ENCODE data around the gene MTERF2. TPM values are rescaled to one million over a fixed set of nuclear protein-coding genes. Genes with fewer than 3 reads are reported as not detected.
"Not testable (repeated sequence)": the region's sequence is repeated elsewhere in the genome, so short reads cannot be mapped to it uniquely, and the experiment has no call there.

Gene MTERF2
- total RNA-seq, 2 experiments from 2014 or later, result 4.1 to 6.6 TPM

- DNase-seq, result no peak
- no peak overlapping the region for H3K27ac Mint-ChIP-seq
- H3K9me3 Mint-ChIP-seq, result no peaks in the 10 kb centered on the region
- H3K4me3 Mint-ChIP-seq, result no peak overlapping the region
- H3K27me3 Mint-ChIP-seq, result no peaks in the 10 kb centered on the region
- peaks cover 35% of the 10 kb centered on the region for H3K36me3 Mint-ChIP-seq
- H3K4me1 Mint-ChIP-seq, result no peaks in the 10 kb centered on the region
These were observed 25.9 kb upstream of the MTERF2 start for GRCh38 chr12:107012736-107013425.

GRCh38 chr12:107011519-107011918, 24.6 kb upstream of the MTERF2 start:
- no peaks in the 10 kb centered on the region for H3K27me3 Mint-ChIP-seq
- no peaks in the 10 kb centered on the region for H3K4me1 Mint-ChIP-seq
- H3K9me3 Mint-ChIP-seq, result no peaks in the 10 kb centered on the region
- no peak for DNase-seq
- no peak overlapping the region for H3K4me3 Mint-ChIP-seq
- peaks cover 25% of the 10 kb centered on the region for H3K36me3 Mint-ChIP-seq
- no peak overlapping the region for H3K27ac Mint-ChIP-seq

GRCh38 chr12:107007411-107007810, 20.5 kb upstream of the MTERF2 start:
- Mint-ChIP-seq H3K36me3 (peaks cover 30% of the 10 kb centered on the region), H3K27me3 (no peaks in the 10 kb centered on the region), H3K27ac (no peak overlapping the region), H3K4me3 (no peak overlapping the region), H3K9me3 (no peaks in the 10 kb centered on the region), H3K4me1 (no peaks in the 10 kb centered on the region)
- no peak for DNase-seq

GRCh38 chr12:107002665-107003064, 15.7 kb upstream of the MTERF2 start:
- not testable (repeated sequence) for H3K4me3 Mint-ChIP-seq, H3K9me3 Mint-ChIP-seq, H3K4me1 Mint-ChIP-seq, H3K27ac Mint-ChIP-seq, H3K27me3 Mint-ChIP-seq, DNase-seq
- H3K36me3 Mint-ChIP-seq, result peaks cover 22% of the 10 kb centered on the region

GRCh38 chr12:106999446-106999845, 12.5 kb upstream of the MTERF2 start:
- Mint-ChIP-seq H3K27me3 (no peaks in the 10 kb centered on the region), H3K27ac (no peak overlapping the region), H3K4me3 (no peak overlapping the region), H3K4me1 (no peaks in the 10 kb centered on the region), H3K9me3 (no peaks in the 10 kb centered on the region), H3K36me3 (peaks cover 29% of the 10 kb centered on the region)
- DNase-seq, result no peak

GRCh38 chr12:106997916-106998315, 11.0 kb upstream of the MTERF2 start:
- Mint-ChIP-seq H3K4me3 (no peak overlapping the region), H3K27me3 (no peaks in the 10 kb centered on the region), H3K4me1 (no peaks in the 10 kb centered on the region), H3K36me3 (peaks cover 25% of the 10 kb centered on the region), H3K9me3 (no peaks in the 10 kb centered on the region), H3K27ac (no peak overlapping the region)
- DNase-seq, result no peak

GRCh38 chr12:106996102-106996501, 9.2 kb upstream of the MTERF2 start:
- not testable (repeated sequence) for H3K9me3 Mint-ChIP-seq, H3K4me1 Mint-ChIP-seq, H3K4me3 Mint-ChIP-seq, H3K27ac Mint-ChIP-seq, DNase-seq, H3K27me3 Mint-ChIP-seq
- H3K36me3 Mint-ChIP-seq, result peaks cover 19% of the 10 kb centered on the region

GRCh38 chr12:106994579-106995220, 7.8 kb upstream of the MTERF2 start:
- no peak overlapping the region for H3K4me3 Mint-ChIP-seq
- H3K4me1 Mint-ChIP-seq, result no peaks in the 10 kb centered on the region
- no peaks in the 10 kb centered on the region for H3K27me3 Mint-ChIP-seq
- no peak overlapping the region for H3K27ac Mint-ChIP-seq
- DNase-seq, result no peak
- H3K36me3 Mint-ChIP-seq, result peaks cover 15% of the 10 kb centered on the region
- H3K9me3 Mint-ChIP-seq, result no peaks in the 10 kb centered on the region

GRCh38 chr12:106987846-106988245, 900 bp upstream of the MTERF2 start:
- H3K27me3 Mint-ChIP-seq, result no peaks in the 10 kb centered on the region
- peaks cover 30% of the 10 kb centered on the region for H3K4me1 Mint-ChIP-seq
- H3K4me3 Mint-ChIP-seq, result peak overlapping the region; percentile 89
- H3K27ac Mint-ChIP-seq, result no peak overlapping the region
- peaks cover 26% of the 10 kb centered on the region for H3K36me3 Mint-ChIP-seq
- peaks cover 14% of the 10 kb centered on the region for H3K9me3 Mint-ChIP-seq
- DNase-seq, result no peak

- Mint-ChIP-seq H3K27ac (no peak overlapping the region), H3K27me3 (no peaks in the 10 kb centered on the region), H3K4me1 (peaks cover 34% of the 10 kb centered on the region), H3K4me3 (peak overlapping the region; percentile 89), H3K36me3 (peaks cover 26% of the 10 kb centered on the region), H3K9me3 (peaks cover 14% of the 10 kb centered on the region)
- DNase-seq, result no peak
These were observed 811 bp downstream of the MTERF2 start for GRCh38 chr12:106986135-106986534.

GRCh38 chr12:106985479-106985878, 1.5 kb downstream of the MTERF2 start:
- peak overlapping the region; percentile 89 for H3K4me3 Mint-ChIP-seq
- no peaks in the 10 kb centered on the region for H3K27me3 Mint-ChIP-seq
- H3K27ac Mint-ChIP-seq, result no peak overlapping the region
- peaks cover 26% of the 10 kb centered on the region for H3K36me3 Mint-ChIP-seq
- H3K4me1 Mint-ChIP-seq, result peaks cover 34% of the 10 kb centered on the region
- no peak for DNase-seq
- peaks cover 14% of the 10 kb centered on the region for H3K9me3 Mint-ChIP-seq

GRCh38 chr12:106984588-106985137, 2.3 kb downstream of the MTERF2 start:
- no peaks in the 10 kb centered on the region for H3K27me3 Mint-ChIP-seq
- no peak overlapping the region for H3K4me3 Mint-ChIP-seq
- H3K36me3 Mint-ChIP-seq, result peaks cover 26% of the 10 kb centered on the region
- peaks cover 34% of the 10 kb centered on the region for H3K4me1 Mint-ChIP-seq
- H3K27ac Mint-ChIP-seq, result no peak overlapping the region
- peaks cover 14% of the 10 kb centered on the region for H3K9me3 Mint-ChIP-seq
- no peak for DNase-seq

- Mint-ChIP-seq H3K9me3 (peaks cover 14% of the 10 kb centered on the region), H3K4me1 (peaks cover 34% of the 10 kb centered on the region), H3K36me3 (peaks cover 29% of the 10 kb centered on the region), H3K4me3 (no peak overlapping the region), H3K27me3 (no peaks in the 10 kb centered on the region), H3K27ac (no peak overlapping the region)
- no peak for DNase-seq
These were observed 4.7 kb downstream of the MTERF2 start for GRCh38 chr12:106982229-106982628.

- no peak overlapping the region for H3K27ac Mint-ChIP-seq
- H3K4me1 Mint-ChIP-seq, result peaks cover 34% of the 10 kb centered on the region
- no peak for DNase-seq
- peaks cover 29% of the 10 kb centered on the region for H3K36me3 Mint-ChIP-seq
- H3K27me3 Mint-ChIP-seq, result no peaks in the 10 kb centered on the region
- peaks cover 14% of the 10 kb centered on the region for H3K9me3 Mint-ChIP-seq
- no peak overlapping the region for H3K4me3 Mint-ChIP-seq
These were observed 5.2 kb downstream of the MTERF2 start for GRCh38 chr12:106981788-106982187.

- Mint-ChIP-seq H3K27me3 (no peaks in the 10 kb centered on the region), H3K27ac (no peak overlapping the region), H3K4me1 (peaks cover 32% of the 10 kb centered on the region), H3K9me3 (peaks cover 14% of the 10 kb centered on the region), H3K36me3 (peaks cover 31% of the 10 kb centered on the region), H3K4me3 (no peak overlapping the region)
- no peak for DNase-seq
These were observed 6.0 kb downstream of the MTERF2 start for GRCh38 chr12:106980944-106981343.
